Measurements from ENCODE around the gene IFT57.

IFT57 gene

GRCh38 chr3:108190346-108190745 lies 31.9 kb downstream of the IFT57 start:
- H3K27me3 ChIP-seq (ENCODE audit: low read length), result no peaks in the 10 kb centered on the region
- H3K27ac ChIP-seq (ENCODE audit: low read depth, low read length), result no peak overlapping the region
- no peaks in the 10 kb centered on the region for H3K9me3 ChIP-seq (ENCODE audit: insufficient read depth, low read length)
- no peaks in the 10 kb centered on the region for H3K9me2 ChIP-seq (replicated peaks; ENCODE audit: insufficient read depth, low read length)
- H3K36me3 ChIP-seq (ENCODE audit: low read length), result peaks cover 18% of the 10 kb centered on the region; the same call in 1 of the 2 replicates
- no peaks in the 10 kb centered on the region for H3K79me2 ChIP-seq (ENCODE audit: insufficient read depth, low read length)
- no peak overlapping the region for H3K4me2 ChIP-seq (ENCODE audit: low read depth, low read length, poor library complexity, severe bottlenecking)
- TF ChIP-seq CTCF (IDR thresholded peaks at IDR 0.05; ENCODE audit: insufficient read depth, low read length, poor library complexity, severe bottlenecking) (no peak), EZH2phosphoT487 (conservative IDR thresholded peaks at IDR 0.05; ENCODE audit: low read length) (no peak)
- H3F3A ChIP-seq (ENCODE audit: insufficient read depth), result no peaks in the 10 kb centered on the region
- H4K20me1 ChIP-seq (ENCODE audit: low read depth, low read length), result no peaks in the 10 kb centered on the region
- H3K9ac ChIP-seq (ENCODE audit: low read length), result no peak overlapping the region
- no peak overlapping the region for H2AFZ ChIP-seq (ENCODE audit: low read depth, low read length, severe bottlenecking)
- no peak overlapping the region for H3K4me3 ChIP-seq (ENCODE audit: insufficient read depth, low read length, poor library complexity, severe bottlenecking)

GRCh38 chr3:108189440-108189839 lies 32.8 kb downstream of the IFT57 start:
- TF ChIP-seq EZH2phosphoT487 (conservative IDR thresholded peaks at IDR 0.05; ENCODE audit: low read length), result no peak
- no peak for TF ChIP-seq CTCF (IDR thresholded peaks at IDR 0.05; ENCODE audit: insufficient read depth, low read length, poor library complexity, severe bottlenecking)
- Histone ChIP-seq H3K27ac (ENCODE audit: low read depth, low read length) (no peak overlapping the region), H3F3A (ENCODE audit: insufficient read depth) (no peaks in the 10 kb centered on the region), H3K9me2 (replicated peaks; ENCODE audit: insufficient read depth, low read length) (no peaks in the 10 kb centered on the region), H3K36me3 (ENCODE audit: low read length) (peaks cover 15% of the 10 kb centered on the region; the same call in 1 of the 2 replicates), H3K9me3 (ENCODE audit: insufficient read depth, low read length) (no peaks in the 10 kb centered on the region), H3K4me3 (ENCODE audit: insufficient read depth, low read length, poor library complexity, severe bottlenecking) (no peak overlapping the region), H3K79me2 (ENCODE audit: insufficient read depth, low read length) (no peaks in the 10 kb centered on the region), H4K20me1 (ENCODE audit: low read depth, low read length) (no peaks in the 10 kb centered on the region), H3K4me2 (ENCODE audit: low read depth, low read length, poor library complexity, severe bottlenecking) (no peak overlapping the region), H3K9ac (ENCODE audit: low read length) (no peak overlapping the region), H2AFZ (ENCODE audit: low read depth, low read length, severe bottlenecking) (no peak overlapping the region), H3K27me3 (ENCODE audit: low read length) (no peaks in the 10 kb centered on the region)

GRCh38 chr3:108185536-108185935 lies 36.7 kb downstream of the IFT57 start:
- H3K9me2 ChIP-seq (replicated peaks; ENCODE audit: insufficient read depth, low read length), result no peaks in the 10 kb centered on the region
- no peaks in the 10 kb centered on the region for H3K27me3 ChIP-seq (ENCODE audit: low read length)
- H3K9me3 ChIP-seq (ENCODE audit: insufficient read depth, low read length), result no peaks in the 10 kb centered on the region
- no peak overlapping the region for H2AFZ ChIP-seq (ENCODE audit: low read depth, low read length, severe bottlenecking)
- H3F3A ChIP-seq (ENCODE audit: insufficient read depth), result no peaks in the 10 kb centered on the region
- H3K4me2 ChIP-seq (ENCODE audit: low read depth, low read length, poor library complexity, severe bottlenecking), result no peak overlapping the region
- H3K27ac ChIP-seq (ENCODE audit: low read depth, low read length), result no peak overlapping the region
- TF ChIP-seq CTCF (IDR thresholded peaks at IDR 0.05; ENCODE audit: insufficient read depth, low read length, poor library complexity, severe bottlenecking) (no peak), EZH2phosphoT487 (conservative IDR thresholded peaks at IDR 0.05; ENCODE audit: low read length) (no peak)
- no peak overlapping the region for H3K9ac ChIP-seq (ENCODE audit: low read length)
- no peak overlapping the region for H3K4me3 ChIP-seq (ENCODE audit: insufficient read depth, low read length, poor library complexity, severe bottlenecking)
- H3K79me2 ChIP-seq (ENCODE audit: insufficient read depth, low read length), result no peaks in the 10 kb centered on the region
- H3K36me3 ChIP-seq (ENCODE audit: low read length), result peaks cover 3% of the 10 kb centered on the region; the same call in 1 of the 2 replicates
- no peaks in the 10 kb centered on the region for H4K20me1 ChIP-seq (ENCODE audit: low read depth, low read length)

Data from SU-DHL-6 (cell line).